ENCODE results near the gene POU3F1. TPM values are rescaled to one million over a fixed set of nuclear protein-coding genes. Genes with fewer than 3 reads are reported as not detected.

Gene POU3F1
- total RNA-seq, 4 donors from 2014 or later = 0.19 TPM; not detected in 3

GRCh38 chr1:37998913-37999429, 47.6 kb downstream of the POU3F1 start:
- DNase-seq (ENCODE audit: low spot score) (no peak), ATAC-seq (ENCODE audit: low FRiP score) (no peak)
- TF ChIP-seq CTCF (IDR thresholded peaks at IDR 0.05) = no peak

GRCh38 chr1:37998089-37998808, 48.3 kb downstream of the POU3F1 start:
- ATAC-seq (ENCODE audit: low FRiP score) (no peak), DNase-seq (ENCODE audit: low spot score) (no peak)
- TF ChIP-seq CTCF (IDR thresholded peaks at IDR 0.05) = no peak

- ATAC-seq (ENCODE audit: low FRiP score) (no peak), DNase-seq (ENCODE audit: low spot score) (no peak)
- TF ChIP-seq CTCF (IDR thresholded peaks at IDR 0.05) = no peak
Measured at GRCh38 chr1:37997256-37998088, 49.1 kb downstream of the POU3F1 start.

GRCh38 chr1:37995751-37996345, 50.7 kb downstream of the POU3F1 start:
- ATAC-seq (ENCODE audit: low FRiP score) = peak; percentile 74
- no peak for TF ChIP-seq CTCF (IDR thresholded peaks at IDR 0.05)

GRCh38 chr1:37994886-37995566, 51.6 kb downstream of the POU3F1 start:
- no peak for ATAC-seq (ENCODE audit: low FRiP score)
- no peak for DNase-seq (ENCODE audit: low spot score)
- no peak for TF ChIP-seq CTCF (IDR thresholded peaks at IDR 0.05)

More at GRCh38 chr1:37995751-37996345, 50.7 kb downstream of the POU3F1 start:
- DNase-seq (ENCODE audit: low spot score) = peak; percentile 75

Small RNA genes within 50 kb of the gene (small RNA-seq; reads per million reads assigned to genes)
- gene MIR3659 = not detected

Other genes with a start within 250 kb of the POU3F1 start
- 10 to 100 TPM; 53.6 to 86.9 (median 71.2) TPM for gene C1orf122, start 239.0 kb downstream of the POU3F1 start, total RNA-seq
- 10 to 100 TPM; 14.7 to 28.6 (median 16.0) TPM for gene YRDC, start 238.6 kb downstream of the POU3F1 start, total RNA-seq
- 1 to 10 TPM; 6.0 to 9.0 (median 7.2) TPM for gene MTF1, start 187.2 kb downstream of the POU3F1 start, total RNA-seq
- gene INPP5B, start 99.7 kb downstream of the POU3F1 start, total RNA-seq = 10 to 100 TPM; 16.2 to 45.6 (median 27.0) TPM
- gene SF3A3, start 56.8 kb downstream of the POU3F1 start, total RNA-seq = 10 to 100 TPM; 37.0 to 76.6 (median 50.4) TPM
- gene FHL3, start 41.3 kb downstream of the POU3F1 start, total RNA-seq = 10 to 100 TPM in 3 of 4 donors, 1 to 10 TPM in 1; 9.2 to 27.6 (median 16.4) TPM
- 10 to 100 TPM; 25.1 to 55.2 (median 30.4) TPM for gene UTP11, start 34.1 kb downstream of the POU3F1 start, total RNA-seq

Measured in omental fat pad (tissue), 4 donors.